HAP-1 (cell line): ENCODE measurements around the gene PLEKHF1.

Experiments
- DNase-seq, 2 experiments: peaks; one replicate each; pipeline ENCODE4 v3.0.0-alpha.2; 2016 to 2020; ENCODE audit warnings: low spot score in 2 of 2
- H3K27me3 ChIP-seq: fragments of 250-450 bp; sonication (Bioruptor Pico); 2 replicates; pipeline ENCODE4 v1.5.1; 2020; ENCODE audit warnings: low read depth, mild to moderate bottlenecking, moderate library complexity
- H3K36me3 ChIP-seq: fragments of 250-450 bp; sonication (Bioruptor Pico); replicated peaks from 2 replicates; pipeline ENCODE4 v1.5.1; 2020; ENCODE audit warnings: mild to moderate bottlenecking
- H3K4me1 ChIP-seq: fragments of 250-450 bp; sonication (Bioruptor Pico); 2 replicates; pipeline ENCODE4 v1.5.1; 2020; ENCODE audit warnings: mild to moderate bottlenecking
- H3K4me3 ChIP-seq: fragments of 250-450 bp; sonication (Bioruptor Pico); 2 replicates; pipeline ENCODE4 v1.5.1; 2020; ENCODE audit warnings: mild to moderate bottlenecking, moderate library complexity
- H3K9me3 ChIP-seq: fragments of 250-450 bp; sonication (Bioruptor Pico); 2 replicates; pipeline ENCODE4 v1.5.1; 2020; ENCODE audit warnings: mild to moderate bottlenecking, moderate library complexity
- in situ Hi-C: fragments of 300-500 bp; cut with MboI; formaldehyde crosslinking; loops from 3 replicates; pipeline ENCODE4 v1.14.3; 2020; ENCODE audit warnings: low sequenced_read_pairs, inconsistent platforms, mixed read lengths

PLEKHF1 gene

GRCh38 chr19:29682236-29682895 is 17.1 kb downstream of the PLEKHF1 start:
- Histone ChIP-seq H3K36me3 (no peaks in the 10 kb centered on the region), H3K27me3 (no peaks in the 10 kb centered on the region), H3K4me1 (no peaks in the 10 kb centered on the region; the same call in 1 of the 2 replicates), H3K4me3 (no peak overlapping the region), H3K9me3 (no peaks in the 10 kb centered on the region)
- no peak for DNase-seq
- in situ Hi-C loops, result loop anchor here (25.0 kb wide), 1 partner anchor 470 kb away; the partner anchor contains the start of gene UQCRFS1

GRCh38 chr19:29683009-29683408 is 17.7 kb downstream of the PLEKHF1 start:
- in situ Hi-C loops, result loop anchor here (25.0 kb wide), 1 partner anchor 471 kb away; the partner anchor contains the start of gene UQCRFS1
- H3K4me1 ChIP-seq, result no peaks in the 10 kb centered on the region; the same call in 1 of the 2 replicates
- no peak for DNase-seq
- no peaks in the 10 kb centered on the region for H3K9me3 ChIP-seq
- H3K36me3 ChIP-seq, result no peaks in the 10 kb centered on the region
- H3K4me3 ChIP-seq, result no peak overlapping the region
- H3K27me3 ChIP-seq, result no peaks in the 10 kb centered on the region

GRCh38 chr19:29685326-29685725 is 20.1 kb downstream of the PLEKHF1 start:
- Histone ChIP-seq H3K4me1 (no peaks in the 10 kb centered on the region; the same call in 1 of the 2 replicates), H3K36me3 (no peaks in the 10 kb centered on the region), H3K27me3 (no peaks in the 10 kb centered on the region), H3K9me3 (0 out of 2 replicates have a peak, but pooled peaks cover 3% of the 10 kb centered on the region), H3K4me3 (no peak overlapping the region)
- in situ Hi-C loops, result loop anchor here (25.0 kb wide), 1 partner anchor 473 kb away; the partner anchor contains the start of gene UQCRFS1
- DNase-seq, result no peak

- Histone ChIP-seq H3K4me3 (no peak overlapping the region), H3K27me3 (no peaks in the 10 kb centered on the region), H3K4me1 (no peaks in the 10 kb centered on the region; the same call in 1 of the 2 replicates), H3K36me3 (no peaks in the 10 kb centered on the region), H3K9me3 (0 out of 2 replicates have a peak, but pooled peaks cover 3% of the 10 kb centered on the region)
- in situ Hi-C loops, result loop anchor here (25.0 kb wide), 1 partner anchor 474 kb away; the partner anchor contains the start of gene UQCRFS1
- no peak for DNase-seq
Measured at GRCh38 chr19:29686285-29686805, 21.1 kb downstream of the PLEKHF1 start.

GRCh38 chr19:29687244-29687896 is 22.1 kb downstream of the PLEKHF1 start:
- Histone ChIP-seq H3K9me3 (0 out of 2 replicates have a peak, but pooled peaks cover 3% of the 10 kb centered on the region), H3K36me3 (no peaks in the 10 kb centered on the region), H3K27me3 (no peaks in the 10 kb centered on the region), H3K4me1 (no peaks in the 10 kb centered on the region; the same call in 1 of the 2 replicates), H3K4me3 (no peak overlapping the region)
- in situ Hi-C loops, result loop anchor here (25.0 kb wide), 1 partner anchor 475 kb away; the partner anchor contains the start of gene UQCRFS1
- no peak for DNase-seq

- no peaks in the 10 kb centered on the region; the same call in 1 of the 2 replicates for H3K4me1 ChIP-seq
- in situ Hi-C loops, result loop anchor here (25.0 kb wide), 1 partner anchor 476 kb away; the partner anchor contains the start of gene UQCRFS1
- no peak for DNase-seq
- no peaks in the 10 kb centered on the region for H3K36me3 ChIP-seq
- H3K27me3 ChIP-seq, result no peaks in the 10 kb centered on the region
- H3K9me3 ChIP-seq, result 0 out of 2 replicates have a peak, but pooled peaks cover 3% of the 10 kb centered on the region
- no peak overlapping the region for H3K4me3 ChIP-seq
Measured at GRCh38 chr19:29687897-29688728, 22.9 kb downstream of the PLEKHF1 start.

GRCh38 chr19:29690842-29691241 is 25.6 kb downstream of the PLEKHF1 start:
- no peaks in the 10 kb centered on the region for H3K36me3 ChIP-seq
- in situ Hi-C loops, result loop anchor here (25.0 kb wide), 1 partner anchor 479 kb away; the partner anchor contains the start of gene UQCRFS1
- H3K4me1 ChIP-seq, result no peaks in the 10 kb centered on the region
- no peak overlapping the region for H3K4me3 ChIP-seq
- DNase-seq, result peak; percentile 43 to 57
- H3K27me3 ChIP-seq, result no peaks in the 10 kb centered on the region
- H3K9me3 ChIP-seq, result 0 out of 2 replicates have a peak, but pooled peaks cover 3% of the 10 kb centered on the region

- no peak for DNase-seq
- in situ Hi-C loops, result loop anchor here (25.0 kb wide), 1 partner anchor 482 kb away; the partner anchor contains the start of gene UQCRFS1
- no peaks in the 10 kb centered on the region for H3K4me1 ChIP-seq
- H3K36me3 ChIP-seq, result no peaks in the 10 kb centered on the region
- no peak overlapping the region for H3K4me3 ChIP-seq
- no peaks in the 10 kb centered on the region; the same call in 1 of the 2 replicates for H3K9me3 ChIP-seq
- H3K27me3 ChIP-seq, result no peaks in the 10 kb centered on the region
Measured at GRCh38 chr19:29694161-29694560, 28.9 kb downstream of the PLEKHF1 start.

GRCh38 chr19:29694669-29695627 is 29.7 kb downstream of the PLEKHF1 start:
- in situ Hi-C loops, result loop anchor here (25.0 kb wide), 1 partner anchor 483 kb away; the partner anchor contains the start of gene UQCRFS1
- no peaks in the 10 kb centered on the region for H3K4me1 ChIP-seq
- peak; percentile 27 to 81 for DNase-seq
- H3K9me3 ChIP-seq, result no peaks in the 10 kb centered on the region; the same call in 1 of the 2 replicates
- H3K27me3 ChIP-seq, result no peaks in the 10 kb centered on the region
- no peak overlapping the region for H3K4me3 ChIP-seq
- no peaks in the 10 kb centered on the region for H3K36me3 ChIP-seq

- no peak overlapping the region for H3K4me3 ChIP-seq
- no peaks in the 10 kb centered on the region for H3K27me3 ChIP-seq
- H3K9me3 ChIP-seq, result no peaks in the 10 kb centered on the region; the same call in 1 of the 2 replicates
- in situ Hi-C loops, result loop anchor here (25.0 kb wide), 1 partner anchor 484 kb away; the partner anchor contains the start of gene UQCRFS1
- no peaks in the 10 kb centered on the region for H3K36me3 ChIP-seq
- DNase-seq, result no peak
- H3K4me1 ChIP-seq, result no peaks in the 10 kb centered on the region
Measured at GRCh38 chr19:29695765-29696564, 30.7 kb downstream of the PLEKHF1 start.

GRCh38 chr19:29696565-29696846 is 31.2 kb downstream of the PLEKHF1 start:
- Histone ChIP-seq H3K36me3 (no peaks in the 10 kb centered on the region), H3K4me1 (no peaks in the 10 kb centered on the region), H3K4me3 (no peak overlapping the region), H3K9me3 (no peaks in the 10 kb centered on the region; the same call in 1 of the 2 replicates), H3K27me3 (no peaks in the 10 kb centered on the region)
- DNase-seq, result no peak
- in situ Hi-C loops, result loop anchor here (25.0 kb wide), 1 partner anchor 484 kb away; the partner anchor contains the start of gene UQCRFS1
